ENCODE results near the gene COL6A3.
"Not testable (repeated sequence)": the region's sequence is repeated elsewhere in the genome, so short reads cannot be mapped to it uniquely, and the experiment has no call there.

The COL6A3 gene

GRCh38 chr2:237315170-237315828 lies 98.7 kb downstream of the COL6A3 start:
- no peak for DNase-seq

DNA sequence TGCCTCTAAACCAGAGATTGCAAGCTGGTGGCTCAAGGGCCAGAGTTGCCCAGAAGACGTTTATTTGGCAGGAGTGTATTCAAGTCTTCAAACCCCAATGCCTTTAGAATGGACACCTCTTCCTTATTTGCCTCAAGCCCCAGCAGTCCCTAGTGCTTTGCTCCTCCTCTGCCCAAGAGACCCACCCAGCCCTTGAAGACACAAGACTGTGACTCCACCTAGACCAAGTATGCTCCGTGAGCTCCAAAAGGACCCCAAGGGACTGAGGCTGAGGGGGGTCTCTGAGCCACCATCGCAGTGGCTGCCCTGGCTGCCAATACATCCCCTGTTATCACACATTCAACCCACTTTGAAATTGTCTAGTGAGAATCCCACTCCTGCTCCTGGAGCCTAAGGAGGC lies 99.3 kb downstream of the COL6A3 start:
- no peak for DNase-seq

DNA sequence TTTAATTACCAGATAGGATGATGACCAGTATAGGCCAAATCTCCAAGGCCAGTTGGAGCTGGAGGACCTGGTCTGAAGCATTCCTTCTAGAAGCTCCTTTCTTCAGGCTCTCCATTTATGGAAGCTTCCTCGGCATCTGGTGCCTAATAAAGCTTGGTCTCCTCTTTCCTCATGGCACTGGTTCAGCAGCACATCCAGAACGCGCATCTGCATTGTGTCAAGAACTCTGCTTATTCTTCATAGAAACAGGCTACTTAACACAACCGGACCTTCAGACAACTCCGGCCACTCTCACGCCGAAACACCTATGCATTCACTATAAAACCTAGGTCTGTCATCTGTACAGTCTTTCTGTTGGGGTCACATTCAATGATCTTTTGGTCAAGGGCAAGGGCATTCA lies 99.8 kb downstream of the COL6A3 start:
- DNase-seq, result no peak

DNA sequence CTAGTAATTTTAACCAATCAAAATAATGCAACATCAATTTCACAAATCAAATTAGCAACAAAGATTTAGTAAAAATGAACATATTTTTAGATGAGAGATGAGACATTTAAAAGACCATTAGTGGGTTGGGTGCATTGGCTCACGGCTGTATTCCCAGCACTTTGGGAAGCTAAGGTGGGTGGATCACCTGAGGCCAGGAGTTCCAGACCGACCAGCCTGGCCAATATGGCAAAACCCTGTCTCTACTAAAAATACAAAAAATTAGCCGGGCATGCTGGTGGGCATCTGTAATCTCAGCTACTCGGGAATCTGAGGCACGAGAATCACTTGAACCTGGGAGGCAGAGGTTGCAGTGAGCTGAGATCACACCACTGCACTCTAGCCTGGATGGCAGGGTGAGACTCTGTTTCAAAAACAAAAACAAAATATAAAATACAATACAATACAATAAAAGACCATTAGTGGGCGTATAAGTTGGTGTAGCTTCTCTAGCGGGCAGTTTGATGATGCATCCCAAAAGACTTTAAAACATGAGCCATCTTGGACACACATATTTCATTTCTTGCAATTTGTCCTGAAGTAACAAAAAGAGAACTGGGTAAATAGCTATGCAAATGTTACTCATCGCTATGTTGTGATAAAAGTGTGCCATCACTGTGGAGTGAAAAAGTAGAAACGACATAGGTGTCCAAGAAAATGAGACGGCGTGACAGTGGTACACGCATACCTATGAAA lies 101.8 kb downstream of the COL6A3 start:
- no peak for DNase-seq

DNA sequence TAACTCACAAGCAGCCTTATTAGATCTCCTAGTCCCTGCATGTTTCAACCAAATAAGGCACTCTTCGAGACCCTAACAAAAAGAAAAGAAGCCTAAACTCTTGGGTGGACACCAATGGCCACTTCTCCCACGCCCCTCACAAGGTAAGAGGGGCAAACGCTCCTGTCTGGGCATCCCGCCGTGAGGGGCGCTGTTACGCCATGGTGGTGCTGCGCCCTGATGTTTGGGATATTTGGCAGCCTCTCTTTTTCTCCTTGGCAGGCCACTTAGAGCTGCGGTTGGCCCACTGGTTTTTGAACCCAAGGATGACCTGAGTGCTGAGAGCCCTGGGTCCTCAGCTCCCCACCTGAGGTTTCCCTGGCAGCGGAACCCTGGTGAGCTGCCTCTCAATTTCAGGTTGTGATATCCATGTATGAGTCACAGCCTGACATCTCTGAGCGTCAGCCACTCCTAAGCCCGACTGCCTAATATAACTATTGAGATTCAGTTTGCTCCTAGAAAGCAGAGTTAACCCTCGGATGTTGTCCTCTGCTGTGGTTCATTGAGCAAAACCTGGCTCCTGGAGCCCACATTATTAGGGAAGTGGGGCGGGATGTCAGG lies 103.3 kb downstream of the COL6A3 start:
- no peak for DNase-seq

DNA sequence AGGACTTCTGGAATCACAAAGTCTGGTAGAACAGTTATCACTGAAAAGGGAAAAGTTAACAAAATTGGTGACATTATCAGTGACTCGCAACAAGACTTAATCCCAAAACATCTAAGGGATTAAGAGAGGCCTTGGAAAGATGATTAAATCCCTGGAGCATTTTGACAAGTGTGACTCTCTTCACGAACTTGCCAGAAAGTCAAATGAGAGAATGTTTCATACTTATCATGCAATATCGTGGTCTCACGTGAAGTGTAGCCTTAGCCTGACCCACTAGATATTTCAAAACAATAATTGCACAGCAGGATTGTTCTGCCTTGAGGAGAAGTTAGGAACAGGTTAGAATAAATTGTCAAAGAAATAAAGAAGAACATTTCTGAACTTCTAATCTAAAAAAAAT lies 104.5 kb downstream of the COL6A3 start:
- DNase-seq, result no peak

DNA sequence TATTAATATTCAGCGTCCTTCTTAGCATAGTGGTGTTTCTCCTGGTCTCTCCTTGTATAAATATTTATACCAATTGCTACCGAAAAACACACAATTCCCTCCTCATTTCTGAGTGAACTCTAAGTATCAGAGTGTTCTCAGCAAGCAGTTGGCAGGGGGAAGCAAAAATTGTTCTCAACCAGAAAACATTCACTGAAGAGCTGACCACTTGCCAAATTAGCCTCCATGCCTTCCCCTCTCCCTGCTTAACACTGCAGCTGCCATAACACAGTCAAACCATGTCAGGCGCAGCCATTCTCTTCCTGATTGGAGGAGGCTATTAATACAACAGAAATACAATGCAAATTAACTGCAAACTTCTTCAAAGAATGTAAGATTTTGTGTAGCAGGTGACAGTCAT lies 105.0 kb downstream of the COL6A3 start:
- DNase-seq, result no peak

DNA sequence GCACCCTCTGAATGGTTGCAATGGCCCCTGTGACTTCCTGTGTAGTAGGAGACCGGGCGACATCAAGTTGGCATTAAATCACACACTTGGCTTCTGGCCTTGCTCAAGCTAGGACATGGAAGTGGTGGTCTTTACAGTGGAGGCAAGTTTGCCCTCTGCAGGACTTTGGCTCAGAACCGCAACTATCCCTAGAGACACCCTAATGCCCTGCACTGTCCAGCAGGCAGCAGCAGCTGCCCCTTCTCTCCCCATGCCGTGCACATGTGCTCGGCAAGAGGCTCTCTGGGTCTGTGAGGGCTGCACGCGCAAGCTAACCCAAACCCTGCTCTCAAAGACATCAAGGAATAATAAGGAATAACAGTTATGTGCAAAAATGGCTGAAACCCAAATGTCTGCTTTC lies 106.5 kb downstream of the COL6A3 start:
- DNase-seq, result no peak

GRCh38 chr2:237306787-237307170 lies 107.2 kb downstream of the COL6A3 start:
- DNase-seq, result no peak

DNA sequence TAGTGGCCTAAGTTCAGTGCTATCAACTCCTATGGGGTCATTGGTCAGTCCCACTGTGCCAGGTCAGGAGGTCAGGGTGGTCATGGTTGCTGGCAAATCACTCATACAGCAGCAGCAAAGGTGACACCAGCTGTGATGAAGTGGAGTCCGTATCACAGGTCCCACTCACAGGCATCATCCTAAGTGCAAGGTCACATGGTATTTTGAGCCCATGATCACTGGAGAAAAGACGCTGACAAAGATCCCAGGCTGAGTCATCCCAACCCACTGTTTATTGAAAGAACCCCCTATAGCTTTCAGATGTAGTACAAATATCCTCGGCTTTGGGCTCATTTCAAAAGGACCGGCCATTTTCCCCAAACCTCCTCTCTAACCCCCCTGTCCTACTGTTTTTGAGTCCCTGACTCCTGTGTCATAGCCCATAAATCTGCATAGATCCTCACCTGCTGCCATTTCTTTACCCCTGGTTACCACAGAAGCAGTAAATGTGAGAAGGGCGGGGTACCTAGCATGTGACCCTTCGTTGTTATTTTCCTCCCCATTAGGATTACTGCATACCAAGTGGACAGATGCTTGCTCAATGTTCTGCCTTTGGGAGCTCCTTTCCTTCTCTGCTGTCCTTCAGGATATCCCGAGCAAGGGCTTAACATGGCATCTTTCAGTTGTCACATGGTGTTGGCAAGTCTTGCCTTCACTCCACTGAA lies 107.7 kb downstream of the COL6A3 start:
- no peak for DNase-seq

- DNase-seq, result no peak
These were observed 108.4 kb downstream of the COL6A3 start for GRCh38 chr2:237305579-237305978.

GRCh38 chr2:237304763-237305514 lies 109.0 kb downstream of the COL6A3 start:
- DNase-seq, result no peak

DNA sequence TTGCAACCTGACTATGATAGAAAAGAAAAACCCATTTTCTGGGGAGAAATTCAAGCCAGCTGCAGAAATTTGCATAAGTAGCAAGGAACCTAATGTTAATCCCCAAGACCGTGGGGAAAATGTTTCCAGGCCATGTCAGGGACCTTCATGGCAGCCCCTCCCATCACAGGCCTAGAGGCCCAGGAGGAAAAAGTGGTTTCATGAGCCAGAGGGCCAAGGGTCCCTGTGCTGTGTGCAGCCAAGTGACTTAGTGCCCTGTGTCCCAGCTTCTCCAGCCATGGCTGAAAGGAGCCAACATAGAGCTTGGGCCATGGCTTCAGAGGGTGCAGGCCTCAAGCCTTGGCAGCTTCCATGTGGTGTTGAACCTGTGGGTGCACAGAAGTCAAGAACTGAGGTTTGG lies 110.7 kb downstream of the COL6A3 start:
- not testable (repeated sequence) for DNase-seq

DNA sequence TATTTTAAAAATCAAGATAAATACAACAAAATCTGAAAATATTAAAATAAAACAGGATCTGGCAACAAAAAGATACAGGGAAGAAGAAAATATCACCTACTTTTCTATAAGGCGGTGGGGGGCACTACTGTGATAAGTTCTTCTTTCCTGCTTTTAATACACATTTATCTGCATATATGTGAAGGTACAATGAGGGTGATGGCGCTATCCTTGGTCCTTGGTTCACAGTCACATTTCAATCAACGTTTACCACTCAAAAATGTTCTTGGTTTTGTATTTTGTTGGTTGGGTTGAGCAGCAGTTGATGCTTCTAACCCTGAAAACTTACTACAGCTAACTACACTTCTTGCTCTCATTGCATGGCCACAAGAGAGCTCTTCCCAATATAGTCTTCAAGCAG lies 112.4 kb downstream of the COL6A3 start:
- no peak for DNase-seq

DNA sequence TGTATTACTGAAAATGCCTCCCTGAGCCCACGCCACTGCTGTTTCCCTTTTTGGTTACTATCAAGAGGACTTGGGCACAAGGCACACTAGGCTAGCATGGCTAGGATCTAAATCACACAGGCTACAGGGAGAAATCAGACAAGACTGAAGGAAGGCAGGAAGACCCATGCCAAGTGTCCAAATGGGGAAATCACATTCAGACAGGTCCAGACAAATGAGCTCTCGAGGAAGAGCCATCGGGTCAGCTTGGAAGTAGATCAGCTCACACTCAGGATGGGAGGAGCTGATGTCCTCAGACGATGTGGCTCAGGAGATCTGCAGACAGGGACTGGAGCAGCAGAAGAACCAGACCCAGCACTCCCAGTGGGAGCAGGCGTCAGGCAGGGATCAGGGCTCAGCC lies 113.2 kb downstream of the COL6A3 start:
- no peak for DNase-seq

- no peak for DNase-seq
These were observed 114.1 kb downstream of the COL6A3 start for GRCh38 chr2:237299906-237300305.

DNA sequence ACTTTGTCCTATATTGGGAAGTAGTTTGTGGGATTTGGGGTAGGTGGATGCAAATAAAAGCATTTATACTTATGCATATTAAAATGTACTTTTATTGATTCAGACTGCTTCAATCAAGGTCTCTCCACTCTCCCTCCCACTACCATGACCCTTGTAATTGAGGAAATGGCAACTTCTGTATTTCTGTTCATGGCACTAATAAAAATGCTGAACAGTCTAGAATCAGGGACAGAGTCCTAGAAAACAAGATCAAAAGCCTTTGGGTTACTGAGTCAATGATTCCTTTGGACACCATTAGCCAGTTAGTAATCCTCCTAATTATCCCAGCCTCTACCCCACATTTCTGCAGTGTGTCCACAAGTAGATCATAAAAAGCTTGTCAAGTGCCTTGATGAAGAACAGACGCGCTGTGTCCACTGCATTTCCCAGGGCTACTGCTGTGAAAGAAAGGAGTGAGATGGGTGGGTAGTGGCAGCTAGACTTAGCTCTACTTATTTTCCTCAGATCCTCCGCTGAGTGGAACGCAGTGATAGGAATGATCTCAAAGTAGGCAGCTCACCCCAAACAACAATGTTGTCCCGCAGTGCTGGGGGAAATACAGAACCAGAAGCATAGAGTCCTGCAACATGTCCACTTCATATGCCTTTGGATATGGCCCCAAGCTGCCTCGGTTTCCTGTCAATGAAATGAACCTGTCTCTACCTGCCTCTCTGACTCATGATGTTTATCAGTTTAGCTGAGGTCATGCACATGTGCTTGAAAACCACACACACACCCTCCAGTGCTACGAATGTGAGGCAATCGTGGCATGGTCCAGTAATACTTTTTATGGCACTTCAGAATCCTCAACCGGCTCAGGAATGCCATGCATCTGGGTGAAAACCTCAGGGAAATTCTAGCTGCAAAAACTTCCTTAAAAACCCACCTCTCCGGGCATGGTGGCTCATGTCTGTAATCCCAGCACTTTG lies 115.5 kb downstream of the COL6A3 start:
- DNase-seq, result no peak

- no peak for DNase-seq
These were observed 116.4 kb downstream of the COL6A3 start for GRCh38 chr2:237297421-237298150.

GRCh38 chr2:237296756-237297155 lies 117.2 kb downstream of the COL6A3 start:
- no peak for DNase-seq

- DNase-seq, result no peak
These were observed 118.0 kb downstream of the COL6A3 start for GRCh38 chr2:237295889-237296480.

DNA sequence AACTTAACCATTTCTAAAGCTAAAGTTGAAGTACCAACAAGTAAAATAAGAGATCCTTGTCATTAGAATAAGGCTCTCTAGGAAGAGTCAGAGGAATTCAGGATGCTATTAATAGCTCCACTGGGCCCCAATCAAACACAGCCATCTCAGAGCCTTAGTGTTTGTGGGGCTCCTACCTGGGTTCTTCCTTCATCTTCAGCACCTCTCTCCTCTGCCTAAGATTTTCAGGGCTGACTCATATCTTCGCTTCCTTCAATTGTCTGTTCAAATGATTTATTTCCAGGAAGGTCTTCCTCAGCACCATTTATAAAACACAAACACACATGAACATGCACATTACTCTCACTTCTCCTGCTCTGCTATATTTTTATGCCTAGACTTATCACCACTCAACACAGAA lies 119.5 kb downstream of the COL6A3 start:
- no peak for DNase-seq

Measured in stimulated activated naive CD4-positive, alpha-beta T cell (primary cell).